K562 (cell line): ENCODE results near the gene RAB24. TPM values are rescaled to one million over a fixed set of nuclear protein-coding genes. Genes with fewer than 3 reads are reported as not detected.

Experiments
- ATAC-seq: fragments of 200-7000 bp; cut with Tn5 transposase; 3 replicates; pipeline ENCODE4 v1.9.1; 2020; ENCODE audit warnings: moderate library complexity
- BruUV-seq: library from RNA; stranded (reverse); fragments of 400-500 nt; replicated peaks from 2 replicates; lab custom pipeline; 2021; lab: Mats Ljungman, UMichigan
- CTCF ChIA-PET: fragments of 300-600 bp; formaldehyde crosslinking; extraction: SDS; loops from one replicate; lab custom pipeline; 2021; ENCODE audit warnings: low intra/inter-chr PET ratio; lab: Yijun Ruan, JAX
- POLR2A ChIA-PET: fragments of 300-600, 350-650 bp; sonication (Branson Sonifier 250); formaldehyde crosslinking; extraction: SDS; loops from one replicate; lab custom pipeline; 2021; ENCODE audit warnings: antibody characterized with exemption, inconsistent platforms; lab: Yijun Ruan, JAX
- DNase-seq, 4 experiments: peaks; one replicate each; pipeline versions ENCODE4 v3.0.0 to v3.0.0-alpha.2; 2011 to 2018; ENCODE audit warnings: low spot score in 3 of 4, mixed read lengths in 3 of 4; ENCODE audit errors: extremely low read depth in 1 of 4
- FAIRE-seq: peaks from 2 replicates; lab custom pipeline; 2011; peaks lifted over from hg19 to GRCh38; lab: Jason Lieb, UNC
- H2AFZ ChIP-seq: 2 replicates; pipeline ENCODE4 v1.6.0; 2011; ENCODE audit warnings: low read depth, low read length, control low read depth, inconsistent platforms
- H3K27ac ChIP-seq: fragments of 200-600 bp; 3 replicates; pipeline ENCODE4 v1.8.0; 2011; ENCODE audit warnings: low read depth, mild to moderate bottlenecking, control low read depth, inconsistent platforms, low read length, moderate library complexity, mixed read lengths; ENCODE audit errors: extremely low read depth
- H3K27me3 ChIP-seq, 2 experiments: fragments of 300-600 bp in 1 of 2; 2 replicates in 1 of 2; 3 replicates in 1 of 2; pipeline versions ENCODE4 v1.6.0 to v1.8.0; 2011; ENCODE audit warnings: inconsistent platforms in 2 of 2, low read length in 2 of 2, mild to moderate bottlenecking in 1 of 2, mixed read lengths in 1 of 2, moderate library complexity in 1 of 2; ENCODE audit not compliant: control insufficient read depth in 2 of 2, insufficient read depth in 2 of 2
- H3K36me3 ChIP-seq: fragments of 300-600 bp; 3 replicates; pipeline ENCODE4 v1.8.0; 2011; ENCODE audit warnings: mild to moderate bottlenecking, low read length, inconsistent platforms; ENCODE audit not compliant: control insufficient read depth, insufficient read depth
- H3K4me1 ChIP-seq, 2 experiments: fragments of 200-600 bp in 1 of 2; replicated peaks in 1 of 2; 2 replicates in 1 of 2; 3 replicates in 1 of 2; pipeline versions ENCODE4 v1.5.1 to v1.8.0; 2011; ENCODE audit warnings: inconsistent platforms in 2 of 2, low read length in 2 of 2, mild to moderate bottlenecking in 1 of 2, mixed read lengths in 1 of 2, moderate library complexity in 1 of 2; ENCODE audit not compliant: control insufficient read depth in 2 of 2, insufficient read depth in 2 of 2
- H3K4me2 ChIP-seq: 2 replicates; pipeline ENCODE4 v1.6.1; 2011; ENCODE audit warnings: low read length, control low read depth, inconsistent platforms, mixed read lengths; ENCODE audit not compliant: insufficient read depth
- H3K4me3 ChIP-seq: fragments of 200-600 bp; sonication (generic), shearing (Covaris generic); 2 replicates; pipeline ENCODE4 v1.5.1; 2016; ENCODE audit warnings: control low read depth, inconsistent platforms
- H3K79me2 ChIP-seq: fragments of 200-600 bp; 3 replicates; pipeline ENCODE4 v1.8.0; 2011; ENCODE audit warnings: low read length, inconsistent platforms; ENCODE audit not compliant: control insufficient read depth, insufficient read depth
- H3K9ac ChIP-seq, 2 experiments: 2 replicates each; pipeline versions ENCODE4 v1.6.0 to v1.6.1; 2011; ENCODE audit warnings: low read depth in 2 of 2, low read length in 2 of 2, control low read depth in 1 of 2, inconsistent platforms in 1 of 2, mild to moderate bottlenecking in 1 of 2, mixed read lengths in 1 of 2; ENCODE audit not compliant: insufficient read depth in 1 of 2
- H3K9me1 ChIP-seq: one replicate; pipeline ENCODE4 v1.6.0; 2011; ENCODE audit warnings: inconsistent platforms, mild to moderate bottlenecking, low read length, moderate library complexity; ENCODE audit not compliant: control insufficient read depth, insufficient read depth
- H3K9me3 ChIP-seq: replicated peaks from 2 replicates; pipeline ENCODE4 v1.5.1; 2011; ENCODE audit warnings: low read depth, low read length, inconsistent platforms; ENCODE audit not compliant: control insufficient read depth, insufficient read depth
- H4K20me1 ChIP-seq: replicated peaks from 2 replicates; pipeline ENCODE4 v1.6.1; 2011; ENCODE audit warnings: low read length, inconsistent platforms, mixed read lengths; ENCODE audit not compliant: control insufficient read depth, insufficient read depth
- POLR2G ChIP-seq: fragments of 200-400 bp; formaldehyde crosslinking; IDR thresholded peaks from 2 replicates; pipeline ENCODE4 v1.6.1; 2017; ENCODE audit warnings: low read depth, mild to moderate bottlenecking, antibody characterized with exemption, low read length, moderate library complexity
- YY1 ChIP-seq, 3 experiments: IDR thresholded peaks; 2 replicates each; pipeline ENCODE4 v1.6.1; 2011; ENCODE audit warnings: low read length in 2 of 3, mild to moderate bottlenecking in 2 of 3, moderate library complexity in 2 of 3, borderline replicate concordance in 1 of 3, control low read depth in 1 of 3, low read depth in 1 of 3; ENCODE audit not compliant: insufficient read depth in 3 of 3, insufficient replicate concordance in 2 of 3, control insufficient read depth in 1 of 3, insufficient read length in 1 of 3; ENCODE audit errors: extremely low read depth in 1 of 3
- WGBS: fragments of 100-300 bp; shearing (Covaris generic); methylation state at CpG from one replicate; pipeline ENCODE4 v1.1.6; 2016; ENCODE audit warnings: low coverage, mixed read lengths; ENCODE audit not compliant: insufficient coverage; ENCODE audit errors: missing lambda C conversion rate; 5-methylcytosine and 5-hydroxymethylcytosine counted together
- in situ Hi-C: fragments of 300-500 bp; cut with MboI; formaldehyde crosslinking; loops from 4 replicates; pipeline ENCODE4 v1.15.0; 2018; ENCODE audit warnings: inconsistent platforms, mixed read lengths
- intact Hi-C: fragments of 100-400 bp; cut with micrococcal nuclease; formaldehyde crosslinking; loops from 2 replicates; pipeline ENCODE4 v1.14.2; 2022
- polyA plus RNA-seq, 8 experiments: library from polyadenylated mRNA; depleted of rRNA in 4 of 8; stranded (reverse) in 5 of 8; unstranded in 3 of 8; fragments of >200 nt; fragmentation: Nextera tagmentation in 2 of 8; fragmentation: Illumina TruSeq in 1 of 8; extraction: Ambion mirVana in 2 of 8; extraction: Trizol in 1 of 8; gene quantifications; 2 replicates each; pipeline versions ENCODE4 v1.2.1 to v1.2.3, GENCODE V29; 2011 to 2014; ENCODE audit warnings: inconsistent platforms in 1 of 8, missing spikeins in 1 of 8
- total RNA-seq, 7 experiments: library from RNA; depleted of rRNA in 6 of 7; stranded (reverse); fragments of >200 nt in 6 of 7; fragmentation: Illumina TruSeq in 2 of 7; extraction: Trizol in 2 of 7; gene quantifications; 2 replicates each; pipeline versions ENCODE4 v1.2.1 to v1.2.3, GENCODE V29; 2011 to 2021; ENCODE audit warnings: low replicate concordance in 1 of 7

Gene RAB24
- total and polyA plus RNA-seq, 9 of the 15 experiments (the other 6 are each of a cell fraction or from before 2014, with no cell fraction given) = 13.9 to 107 (median 34.8) TPM

- Histone ChIP-seq H3K27ac (no peak overlapping the region), H2AFZ (no peak overlapping the region), H3K4me1 (peaks cover 0 to 7% of the 10 kb centered on the region in 2 experiments; a peak in 1 of 5 replicates), H3K9me3 (no peaks in the 10 kb centered on the region)
- ATAC-seq (no peak), FAIRE-seq (no peak)
- CTCF ChIA-PET = interaction anchor here (0.6 kb wide), 1 partner anchor 762 kb away, joined by 4 read pairs; no protein-coding TSS in a partner anchor
- no TSS peak for BruUV-seq
- POLR2A ChIA-PET = interaction anchor here (0.9 to 1.1 kb wide), 4 partner anchors 12 to 24 kb away, joined by 3 to 4 read pairs (median 3); partner anchors contain the start of gene LMAN2
- TF ChIP-seq POLR2G (peak; percentile 42; the same call in 1 of the 2 replicates), YY1 (IDR thresholded peaks at IDR 0.05; ENCODE audit: borderline replicate concordance in 1 of 3, control insufficient read depth in 1 of 3, extremely low read depth in 1 of 3, insufficient read depth in 3 of 3, insufficient read length in 1 of 3, insufficient replicate concordance in 2 of 3, low read depth in 1 of 3, low read length in 2 of 3) (no peak)
- TF ChIP-seq, all 486 proteins: peak for 1
- no peak overlapping the region for H3K9ac ChIP-seq
- H3K27me3 ChIP-seq = no peaks in the 10 kb centered on the region
- H4K20me1 ChIP-seq = no peaks in the 10 kb centered on the region
- H3K9me1 ChIP-seq = no peaks in the 10 kb centered on the region
- intact Hi-C loops = no loop called here
- 86% methylated on average over 26 of the region's 28 CpGs for WGBS
- no peaks in the 10 kb centered on the region for H3K79me2 ChIP-seq
- no peak for DNase-seq
- in situ Hi-C loops = no loop called here
- no peak overlapping the region for H3K4me2 ChIP-seq
- no peak overlapping the region for H3K4me3 ChIP-seq
- peaks cover 47% of the 10 kb centered on the region; the same call in 2 of the 3 replicates for H3K36me3 ChIP-seq
Observed at GRCh38 chr5:177327539-177328522, 24.3 kb upstream of the RAB24 start.
